Peyer's patch (tissue), 4 donors: ENCODE results near the gene HDC. TPM values are rescaled to one million over a fixed set of nuclear protein-coding genes. Genes with fewer than 3 reads are reported as not detected.
A peak's percentile ranks its signal among the peaks of the same experiment; 100 is the strongest.

ENCODE experiments used
- DNase-seq, 3 donors: peaks; one replicate each; pipeline ENCODE4 v3.0.0-alpha.2; 2017 to 2019
- H3K27ac ChIP-seq, 4 donors: fragments of 200-600 bp; sonication (generic); one replicate each; pipeline ENCODE4 v1.5.1; 2016 to 2019
- H3K27me3 ChIP-seq, 2 donors: fragments of 200-600 bp; sonication (generic); one replicate each; pipeline ENCODE4 v1.5.1; 2019
- H3K36me3 ChIP-seq, 3 donors: fragments of 200-600 bp; sonication (generic); one replicate each; pipeline ENCODE4 v1.5.1; 2016 to 2019
- H3K4me1 ChIP-seq, 4 donors: fragments of 200-600 bp; sonication (generic); one replicate each; pipeline ENCODE4 v1.5.1; 2016 to 2019
- H3K4me3 ChIP-seq, 4 donors: fragments of 200-600 bp; sonication (generic); 1 replicate in 3 of 4; 2 replicates in 1 of 4; pipeline ENCODE4 v1.5.1; 2016 to 2019; ENCODE audit warnings: mild to moderate bottlenecking in 1 of 4
- H3K9me3 ChIP-seq, 4 donors: fragments of 200-600 bp; sonication (generic); one replicate each; pipeline ENCODE4 v1.5.1; 2016 to 2019; ENCODE audit warnings: mild to moderate bottlenecking in 1 of 4
- CTCF ChIP-seq, 6 experiments: fragments of 450-650 bp in 4 of 6; fragments of 200-600 bp in 2 of 6; sonication (generic) in 1 of 6; IDR thresholded peaks; one replicate each; pipeline ENCODE4 v1.5.1; 2017 to 2019; ENCODE audit warnings: antibody characterized with exemption in 6 of 6, mild to moderate bottlenecking in 3 of 6, moderate library complexity in 1 of 6
- POLR2A ChIP-seq, 2 donors: fragments of 450-650 bp; IDR thresholded peaks; one replicate each; pipeline ENCODE4 v1.5.1; 2017; ENCODE audit warnings: antibody characterized with exemption in 2 of 2, mild to moderate bottlenecking in 2 of 2, moderate library complexity in 2 of 2
- total RNA-seq, 4 donors: library from RNA; depleted of rRNA; stranded (reverse); fragments of >200 nt; gene quantifications; one replicate each; pipeline ENCODE4 v1.1.0, GENCODE V29; 2016

Gene HDC
- total RNA-seq, 4 donors from 2014 or later: 0.80 to 21.5 (median 1.2) TPM; not detected in 1

- no peak overlapping the region for H3K27ac ChIP-seq
- H3K9me3 ChIP-seq: no peaks in the 10 kb centered on the region
- no peaks in the 10 kb centered on the region for H3K27me3 ChIP-seq
- H3K4me3 ChIP-seq: no peak overlapping the region
- H3K4me1 ChIP-seq: no peaks in the 10 kb centered on the region
- DNase-seq: no peak
- TF ChIP-seq CTCF (IDR thresholded peaks at IDR 0.05) (no peak), POLR2A (IDR thresholded peaks at IDR 0.05) (no peak)
- no peaks in the 10 kb centered on the region for H3K36me3 ChIP-seq
Measured at GRCh38 chr15:50218291-50218690, 47.2 kb downstream of the HDC start.

GRCh38 chr15:50210462-50211157, 54.9 kb downstream of the HDC start:
- Histone ChIP-seq H3K27ac (peak overlapping the region in 3 of 4 donors; percentile 36 to 70 (median 42)), H3K4me1 (no peaks in the 10 kb centered on the region), H3K36me3 (peaks cover 0 to 11% (median 0%) of the 10 kb centered on the region in 3 donors), H3K4me3 (no peak overlapping the region), H3K9me3 (peaks cover 0 to 3% (median 0%) of the 10 kb centered on the region in 4 donors), H3K27me3 (no peaks in the 10 kb centered on the region)
- no peak for TF ChIP-seq CTCF (IDR thresholded peaks at IDR 0.05)
- no peak for TF ChIP-seq POLR2A (IDR thresholded peaks at IDR 0.05)
- peak in 2 of 3 donors; percentile 87 to 88 for DNase-seq

- peaks cover 0 to 18% (median 0%) of the 10 kb centered on the region in 3 donors for H3K36me3 ChIP-seq
- peak overlapping the region in 1 of 4 donors; percentile 70 for H3K27ac ChIP-seq
- H3K4me3 ChIP-seq: no peak overlapping the region
- TF ChIP-seq POLR2A (IDR thresholded peaks at IDR 0.05) (no peak), CTCF (IDR thresholded peaks at IDR 0.05) (no peak)
- DNase-seq: no peak
- H3K27me3 ChIP-seq: no peaks in the 10 kb centered on the region
- H3K9me3 ChIP-seq: peaks cover 0 to 3% (median 0%) of the 10 kb centered on the region in 4 donors
- no peaks in the 10 kb centered on the region for H3K4me1 ChIP-seq
Measured at GRCh38 chr15:50209809-50210208, 55.7 kb downstream of the HDC start.

GRCh38 chr15:50206020-50206419, 59.5 kb downstream of the HDC start:
- Histone ChIP-seq H3K27me3 (no peaks in the 10 kb centered on the region), H3K4me1 (no peaks in the 10 kb centered on the region), H3K27ac (no peak overlapping the region), H3K4me3 (no peak overlapping the region), H3K36me3 (peaks cover 0 to 18% (median 0%) of the 10 kb centered on the region in 3 donors), H3K9me3 (no peaks in the 10 kb centered on the region)
- TF ChIP-seq CTCF (IDR thresholded peaks at IDR 0.05) (no peak), POLR2A (IDR thresholded peaks at IDR 0.05) (no peak)
- no peak for DNase-seq

GRCh38 chr15:50202003-50202402, 63.5 kb downstream of the HDC start:
- TF ChIP-seq POLR2A (IDR thresholded peaks at IDR 0.05) (no peak), CTCF (IDR thresholded peaks at IDR 0.05) (no peak)
- Histone ChIP-seq H3K9me3 (no peaks in the 10 kb centered on the region), H3K27ac (no peak overlapping the region), H3K4me3 (no peak overlapping the region), H3K36me3 (peaks cover 0 to 38% (median 0%) of the 10 kb centered on the region in 3 donors), H3K27me3 (no peaks in the 10 kb centered on the region), H3K4me1 (no peaks in the 10 kb centered on the region)
- DNase-seq: no peak
